ENCODE measurements around the gene XCL1.

DNA sequence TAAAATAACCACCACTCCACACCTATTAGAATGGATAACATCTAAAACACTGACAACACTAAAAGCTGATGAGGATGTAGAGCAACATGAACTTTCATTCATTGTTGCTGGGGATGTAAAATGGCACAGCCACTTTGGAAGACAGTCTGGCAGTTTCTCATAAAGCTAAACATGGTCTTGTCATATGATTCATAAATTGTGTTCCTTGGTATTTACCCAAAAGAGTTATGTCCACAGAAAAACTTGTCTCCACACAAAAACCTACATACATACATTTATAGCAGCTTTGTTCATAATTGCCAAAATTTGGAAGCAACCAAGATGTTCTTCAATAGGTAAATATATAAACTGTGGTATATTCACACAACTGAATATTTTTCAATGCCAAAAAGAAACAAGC, 16.0 kb upstream of the XCL1 start:
- TF ChIP-seq, protein P1, sequence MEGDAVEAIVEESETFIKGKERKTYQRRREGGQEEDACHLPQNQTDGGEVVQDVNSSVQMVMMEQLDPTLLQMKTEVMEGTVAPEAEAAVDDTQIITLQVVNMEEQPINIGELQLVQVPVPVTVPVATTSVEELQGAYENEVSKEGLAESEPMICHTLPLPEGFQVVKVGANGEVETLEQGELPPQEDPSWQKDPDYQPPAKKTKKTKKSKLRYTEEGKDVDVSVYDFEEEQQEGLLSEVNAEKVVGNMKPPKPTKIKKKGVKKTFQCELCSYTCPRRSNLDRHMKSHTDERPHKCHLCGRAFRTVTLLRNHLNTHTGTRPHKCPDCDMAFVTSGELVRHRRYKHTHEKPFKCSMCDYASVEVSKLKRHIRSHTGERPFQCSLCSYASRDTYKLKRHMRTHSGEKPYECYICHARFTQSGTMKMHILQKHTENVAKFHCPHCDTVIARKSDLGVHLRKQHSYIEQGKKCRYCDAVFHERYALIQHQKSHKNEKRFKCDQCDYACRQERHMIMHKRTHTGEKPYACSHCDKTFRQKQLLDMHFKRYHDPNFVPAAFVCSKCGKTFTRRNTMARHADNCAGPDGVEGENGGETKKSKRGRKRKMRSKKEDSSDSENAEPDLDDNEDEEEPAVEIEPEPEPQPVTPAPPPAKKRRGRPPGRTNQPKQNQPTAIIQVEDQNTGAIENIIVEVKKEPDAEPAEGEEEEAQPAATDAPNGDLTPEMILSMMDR (IDR thresholded peaks at IDR 0.05; ENCODE audit: poor library complexity, severe bottlenecking): no peak
- TF ChIP-seq TAF1 (IDR thresholded peaks at IDR 0.05; ENCODE audit: low read depth) (no peak), RAD21 (conservative IDR thresholded peaks at IDR 0.05) (no peak), EZH2 (IDR thresholded peaks at IDR 0.05; ENCODE audit: borderline replicate concordance, insufficient read depth, low read length, poor library complexity, severe bottlenecking) (no peak), POLR2AphosphoS5 (IDR thresholded peaks at IDR 0.05) (no peak)

Measured in neural cell (in vitro differentiated cells).